Superior temporal gyrus (tissue), 1 donor: Measurements from ENCODE around the gene RTN1.
A peak's percentile ranks its signal among the peaks of the same experiment; 100 is the strongest.

Experiments used
- DNase-seq: peaks from one replicate; pipeline ENCODE4 v3.0.0-alpha.2; 2016; ENCODE audit errors: extremely low spot score

The RTN1 gene, protein sequence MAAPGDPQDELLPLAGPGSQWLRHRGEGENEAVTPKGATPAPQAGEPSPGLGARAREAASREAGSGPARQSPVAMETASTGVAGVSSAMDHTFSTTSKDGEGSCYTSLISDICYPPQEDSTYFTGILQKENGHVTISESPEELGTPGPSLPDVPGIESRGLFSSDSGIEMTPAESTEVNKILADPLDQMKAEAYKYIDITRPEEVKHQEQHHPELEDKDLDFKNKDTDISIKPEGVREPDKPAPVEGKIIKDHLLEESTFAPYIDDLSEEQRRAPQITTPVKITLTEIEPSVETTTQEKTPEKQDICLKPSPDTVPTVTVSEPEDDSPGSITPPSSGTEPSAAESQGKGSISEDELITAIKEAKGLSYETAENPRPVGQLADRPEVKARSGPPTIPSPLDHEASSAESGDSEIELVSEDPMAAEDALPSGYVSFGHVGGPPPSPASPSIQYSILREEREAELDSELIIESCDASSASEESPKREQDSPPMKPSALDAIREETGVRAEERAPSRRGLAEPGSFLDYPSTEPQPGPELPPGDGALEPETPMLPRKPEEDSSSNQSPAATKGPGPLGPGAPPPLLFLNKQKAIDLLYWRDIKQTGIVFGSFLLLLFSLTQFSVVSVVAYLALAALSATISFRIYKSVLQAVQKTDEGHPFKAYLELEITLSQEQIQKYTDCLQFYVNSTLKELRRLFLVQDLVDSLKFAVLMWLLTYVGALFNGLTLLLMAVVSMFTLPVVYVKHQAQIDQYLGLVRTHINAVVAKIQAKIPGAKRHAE

DNA sequence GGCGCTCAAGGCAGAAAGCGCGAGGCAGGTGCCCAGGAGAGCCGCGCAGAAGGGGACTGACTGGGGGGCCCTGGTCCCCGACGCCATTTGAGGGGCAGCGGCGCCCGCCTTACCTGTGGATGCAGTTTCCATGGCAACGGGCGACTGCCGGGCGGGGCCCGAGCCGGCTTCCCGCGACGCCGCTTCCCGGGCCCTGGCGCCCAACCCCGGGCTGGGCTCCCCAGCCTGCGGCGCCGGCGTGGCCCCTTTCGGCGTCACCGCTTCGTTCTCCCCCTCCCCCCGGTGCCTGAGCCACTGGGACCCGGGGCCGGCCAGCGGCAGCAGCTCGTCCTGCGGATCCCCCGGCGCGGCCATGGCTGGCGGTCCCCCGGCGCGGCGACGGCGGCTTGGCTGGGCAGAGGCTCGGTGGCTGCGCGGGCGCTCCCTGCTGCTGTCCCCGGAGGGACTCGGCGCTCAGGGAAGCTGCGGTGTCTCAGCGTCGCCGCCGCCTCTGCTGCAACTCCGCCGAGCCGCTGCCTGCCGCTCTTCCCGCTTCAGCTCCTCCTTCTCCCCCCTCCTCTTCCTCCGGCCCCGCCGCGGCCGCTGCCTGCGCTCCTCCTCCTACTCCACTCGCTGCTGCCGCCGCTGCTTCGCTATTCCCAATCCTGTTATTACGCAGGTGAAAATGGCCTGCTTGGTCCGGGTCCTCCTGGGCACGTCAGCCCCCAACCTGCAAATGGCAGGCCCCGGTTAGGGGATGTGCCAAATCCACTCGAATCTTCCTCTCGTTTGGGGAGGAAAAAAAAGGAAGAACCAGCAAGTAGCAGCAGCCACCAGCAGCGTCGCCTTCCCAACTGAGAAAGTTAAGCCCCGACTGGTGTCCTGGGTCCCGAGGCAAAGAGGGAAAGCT, at the start of gene RTN1:
RTN1 (minus strand) TSS at position 500 of the 889 bp plus-strand sequence; CDS start at position 354, 146 bp downstream.
- peak; percentile 76 for DNase-seq

DNA sequence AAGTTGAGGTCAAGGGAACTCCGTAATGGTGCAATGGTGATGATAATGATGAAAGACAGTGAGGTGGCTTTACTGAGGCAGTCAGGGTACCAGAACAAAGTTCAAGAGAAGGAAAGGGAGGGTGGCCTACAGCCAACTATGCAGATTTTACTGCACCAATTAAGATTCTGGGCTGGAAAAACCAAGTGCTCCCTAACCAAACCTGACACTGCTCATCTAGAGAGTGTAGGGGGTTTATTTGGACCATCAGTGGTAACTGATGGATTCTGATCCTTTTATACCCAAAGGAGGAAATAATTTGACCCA, 49.8 kb upstream of the RTN1 start:
- DNase-seq: peak; percentile 13

DNA sequence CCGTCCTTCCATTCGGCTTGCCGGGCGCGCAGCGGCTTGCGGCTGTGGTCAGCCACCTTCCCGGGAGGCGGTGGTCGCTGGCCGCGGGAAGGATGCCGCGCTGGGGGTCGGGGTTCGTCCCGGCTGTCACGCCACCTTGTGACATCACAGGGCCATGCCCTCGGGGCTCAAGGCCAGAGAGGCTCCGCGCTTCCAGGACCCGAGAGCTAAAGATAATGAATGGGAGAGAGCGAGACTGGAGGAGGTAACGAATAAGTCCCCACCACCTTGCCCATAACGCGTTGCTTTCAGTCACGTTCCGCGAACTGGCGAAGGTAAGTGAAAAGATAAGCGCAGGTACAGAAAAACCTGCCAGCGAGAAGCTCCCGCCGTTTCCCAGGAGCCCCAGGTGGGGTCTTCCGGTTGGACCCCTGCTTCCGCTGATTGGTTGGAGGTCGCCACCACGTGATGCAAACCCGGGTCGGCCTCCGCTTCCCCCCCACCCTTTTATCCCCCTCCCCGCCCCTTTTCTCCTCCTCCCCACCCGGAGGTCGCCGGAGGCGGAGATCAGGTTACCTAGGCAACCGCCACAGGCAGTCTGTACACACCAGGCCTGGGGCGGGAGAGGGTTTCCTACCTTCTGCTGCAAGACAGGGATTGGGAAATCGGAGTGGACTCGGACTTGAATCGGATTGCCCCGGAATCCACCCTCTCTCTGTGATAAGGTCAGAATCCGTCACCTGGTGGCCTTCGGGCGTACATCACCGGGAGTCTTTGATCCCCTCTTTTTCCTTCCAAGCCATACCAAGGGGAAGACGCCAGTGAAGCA, 49.2 kb upstream of the RTN1 start, which contains the start of gene LRRC9:
LRRC9 (plus strand) TSS at position 575 of the 808 bp plus-strand sequence.
- peak; percentile 18 for DNase-seq

DNA sequence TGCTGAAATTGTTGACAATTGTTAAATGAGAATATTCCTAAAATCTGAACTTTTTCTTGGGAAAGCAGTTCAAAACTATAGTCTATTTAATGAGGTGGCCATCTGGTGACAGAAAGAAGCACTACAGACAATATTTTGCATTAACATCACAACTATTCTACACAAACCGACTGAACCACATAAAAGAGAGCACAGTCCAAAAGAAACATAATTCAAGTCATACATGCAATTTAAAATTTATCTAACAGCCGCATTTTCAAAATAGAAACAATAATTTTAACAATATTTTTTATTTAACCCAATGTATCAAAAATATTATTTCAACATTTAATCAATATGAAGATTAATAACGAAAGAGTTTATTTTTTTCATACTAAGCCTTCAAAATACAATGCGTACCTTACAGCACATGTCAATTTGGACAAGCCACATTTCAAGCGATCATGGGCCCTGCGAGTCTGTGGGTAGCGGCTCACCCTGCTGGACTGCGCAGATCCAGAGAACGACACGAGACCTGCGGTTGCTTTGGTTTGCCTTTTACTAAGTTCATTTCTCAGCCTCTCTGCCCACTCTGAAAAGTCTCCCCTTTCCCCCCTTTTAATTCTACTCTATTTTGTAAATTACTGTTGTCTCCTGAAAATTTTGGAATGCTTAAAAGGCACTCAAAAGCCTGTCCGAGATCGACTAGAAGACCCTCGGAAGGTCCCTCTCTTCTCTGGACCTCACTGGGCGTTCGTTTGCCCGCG, 48.4 kb upstream of the RTN1 start:
- DNase-seq: peak; percentile 83

DNA sequence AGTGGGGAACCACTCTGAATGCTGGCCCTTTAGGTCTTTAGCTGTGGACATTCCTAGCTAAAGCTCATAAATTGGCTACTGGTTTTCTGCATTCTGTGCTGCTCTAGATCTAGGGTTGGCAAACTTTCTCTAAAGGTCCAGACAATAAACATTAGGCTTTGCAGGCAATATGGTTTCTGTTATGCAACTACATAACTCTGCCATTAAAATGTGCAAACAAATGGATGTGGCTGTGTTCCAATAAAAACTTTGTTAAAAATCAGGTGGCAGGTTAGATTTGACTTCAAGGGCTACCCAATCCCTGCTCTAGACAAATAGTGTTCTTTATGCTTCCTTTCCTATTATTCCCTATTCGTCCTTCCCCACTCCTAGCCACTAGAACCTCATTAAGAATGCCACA, 42.6 kb upstream of the RTN1 start:
- DNase-seq: no peak

DNA sequence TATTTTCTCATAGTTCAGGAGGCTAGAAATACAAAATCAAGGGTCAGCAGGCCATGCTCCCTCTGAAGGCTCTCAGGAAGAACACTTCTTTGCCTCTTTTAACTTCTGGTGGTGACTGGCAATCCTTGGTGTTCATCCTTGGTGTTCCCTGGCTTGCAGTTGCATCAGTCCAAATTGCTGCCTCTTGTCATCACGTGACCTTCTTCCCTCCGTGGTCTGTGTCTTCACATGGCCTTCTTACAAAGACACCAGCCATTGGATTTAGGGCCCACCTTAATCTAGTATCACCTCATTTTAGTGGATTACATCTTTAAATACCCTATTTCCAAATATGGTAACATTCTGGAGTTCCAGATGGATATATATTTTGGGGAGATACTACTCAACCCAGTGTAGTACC, 41.9 kb upstream of the RTN1 start:
- DNase-seq: no peak

DNA sequence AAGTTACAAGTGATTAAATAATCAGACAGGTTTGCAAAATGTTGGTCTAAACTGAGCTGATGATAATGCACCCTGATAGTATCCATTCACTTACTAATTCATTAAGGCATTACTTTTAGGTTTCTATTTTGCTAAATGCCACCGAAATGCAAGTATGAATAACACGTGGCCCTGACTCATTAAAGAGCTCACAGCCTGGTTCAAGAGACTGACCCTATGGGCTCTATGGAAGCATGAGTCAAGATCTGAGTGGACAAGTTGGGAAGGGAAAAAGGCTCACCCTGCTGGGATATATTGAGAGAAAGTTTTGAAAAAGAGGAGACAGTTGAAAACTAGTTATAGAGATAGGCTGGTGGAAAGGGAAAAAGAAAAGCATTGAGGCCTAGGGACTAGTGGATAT, 34.6 kb upstream of the RTN1 start:
- no peak for DNase-seq

DNA sequence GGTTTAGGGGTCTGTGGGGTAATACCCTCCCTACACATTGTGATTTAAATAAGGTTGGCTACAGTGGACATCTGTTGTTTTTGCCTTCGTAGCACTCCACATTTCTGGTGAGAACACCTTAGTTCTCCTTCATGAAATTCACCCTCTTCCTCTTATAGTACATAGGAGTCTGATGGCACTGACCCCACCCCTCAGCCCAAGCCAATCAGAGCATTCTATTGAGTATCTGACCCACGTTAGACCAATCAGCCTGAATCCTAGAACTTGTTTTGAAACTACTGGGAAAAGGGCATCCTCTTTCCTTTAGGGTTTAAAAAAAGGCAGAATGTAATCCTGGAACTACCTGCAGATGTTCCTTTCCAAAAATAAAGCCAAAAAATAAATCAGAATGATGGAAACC, 33.6 kb upstream of the RTN1 start:
- DNase-seq: no peak

DNA sequence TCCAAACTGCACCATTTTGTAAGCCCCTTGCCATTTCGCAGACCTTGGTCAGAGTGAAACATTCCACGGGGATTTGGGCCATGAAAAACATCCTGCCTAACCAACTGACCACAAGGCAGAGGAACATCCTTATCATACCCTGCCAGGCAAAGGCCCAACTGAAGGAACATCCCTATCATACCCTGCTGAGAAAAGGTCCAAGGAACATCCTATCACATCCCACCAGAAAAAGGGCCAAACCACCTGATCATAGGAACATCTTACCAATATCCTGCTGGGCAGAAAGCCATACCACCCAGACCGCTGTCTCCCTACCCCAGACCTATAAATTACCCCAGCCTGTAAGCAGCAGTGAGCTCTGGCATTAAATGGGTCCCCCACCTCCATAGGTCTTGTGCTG, 30.0 kb upstream of the RTN1 start:
- DNase-seq: no peak

DNA sequence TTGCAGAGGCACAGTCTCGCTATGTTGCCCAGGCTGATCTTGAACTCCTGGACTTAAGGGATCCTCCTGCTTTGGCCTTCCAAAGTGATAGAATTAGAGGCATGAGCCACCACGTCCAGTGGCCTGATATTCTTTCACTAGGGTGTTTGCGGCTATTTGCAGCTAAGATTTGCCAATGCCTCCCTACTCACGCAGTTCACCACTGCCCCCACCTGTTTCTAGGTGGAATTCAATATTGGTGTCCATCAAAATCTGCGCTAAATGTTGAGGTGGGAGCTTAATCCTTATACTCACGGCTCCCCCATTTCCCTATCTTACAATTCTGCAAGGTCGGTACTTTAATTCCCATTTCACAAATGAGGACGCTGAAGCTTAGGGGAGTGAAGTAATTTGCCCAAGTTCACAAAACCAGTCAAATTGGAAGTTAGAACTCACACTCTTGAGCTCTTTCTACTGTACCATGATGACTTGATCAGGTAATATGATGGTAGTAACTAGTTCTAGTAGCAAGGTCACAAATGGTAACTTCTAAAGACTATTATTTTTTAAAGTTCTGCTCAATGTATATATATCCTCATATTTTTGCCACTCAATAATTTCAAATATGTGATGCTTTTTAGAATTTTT, 27.3 kb upstream of the RTN1 start:
- DNase-seq: peak; percentile 68

DNA sequence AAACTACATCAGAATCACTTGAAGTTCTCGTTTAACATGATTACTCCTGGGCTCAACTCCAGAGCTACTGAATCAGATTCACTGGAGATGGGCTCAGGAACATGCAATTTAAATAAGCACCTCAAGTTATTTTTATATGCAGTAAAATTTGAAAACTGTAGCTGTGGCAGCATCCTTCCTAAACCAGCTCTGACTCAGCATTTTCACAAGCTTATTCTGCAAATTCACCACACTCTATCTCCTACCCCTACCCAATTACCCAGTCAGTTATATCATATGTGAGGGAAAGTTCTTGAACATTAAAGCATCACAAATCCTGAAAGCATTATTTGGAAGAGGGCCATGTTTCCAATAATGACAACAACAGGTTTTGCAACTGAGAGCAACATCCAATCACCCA, 25.1 kb upstream of the RTN1 start:
- DNase-seq: peak; percentile 37

DNA sequence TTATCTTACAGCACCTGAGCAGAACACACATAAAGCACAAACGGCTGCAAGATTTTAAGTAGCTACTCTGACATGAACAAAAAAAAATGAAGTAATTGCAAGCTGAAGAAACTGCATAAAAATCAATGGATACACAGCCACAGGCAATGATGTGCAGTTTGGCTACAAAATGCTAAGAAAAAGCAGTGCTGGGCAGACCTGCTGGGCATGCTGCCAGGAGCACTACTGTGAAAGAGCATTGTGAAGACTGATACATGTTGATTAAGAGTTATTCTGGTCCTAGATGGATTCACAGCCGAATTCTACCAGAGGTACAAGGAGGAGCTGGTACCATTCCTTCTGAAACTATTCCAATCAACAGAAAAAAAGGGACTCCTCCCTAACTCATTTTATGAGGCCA, 20.1 kb upstream of the RTN1 start:
- DNase-seq: no peak

DNA sequence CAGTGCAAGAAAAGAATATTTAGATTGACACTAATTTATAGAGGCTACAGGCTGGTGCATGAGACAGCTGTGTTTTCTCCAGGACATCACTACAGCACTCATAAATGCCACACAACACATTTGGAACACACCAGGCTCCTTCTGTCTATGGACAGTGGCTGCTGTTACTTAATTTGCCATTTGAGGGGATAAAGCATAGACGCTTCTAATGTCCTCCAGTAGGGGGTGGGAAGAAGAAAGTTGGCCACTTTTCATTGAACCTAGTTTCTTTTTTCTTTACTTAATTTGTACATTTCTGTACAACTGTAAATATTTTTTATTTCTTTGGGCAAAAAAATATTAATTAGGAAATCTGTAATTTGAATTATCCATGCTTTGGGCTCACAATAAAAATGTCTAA, 12.4 kb upstream of the RTN1 start:
- no peak for DNase-seq

DNA sequence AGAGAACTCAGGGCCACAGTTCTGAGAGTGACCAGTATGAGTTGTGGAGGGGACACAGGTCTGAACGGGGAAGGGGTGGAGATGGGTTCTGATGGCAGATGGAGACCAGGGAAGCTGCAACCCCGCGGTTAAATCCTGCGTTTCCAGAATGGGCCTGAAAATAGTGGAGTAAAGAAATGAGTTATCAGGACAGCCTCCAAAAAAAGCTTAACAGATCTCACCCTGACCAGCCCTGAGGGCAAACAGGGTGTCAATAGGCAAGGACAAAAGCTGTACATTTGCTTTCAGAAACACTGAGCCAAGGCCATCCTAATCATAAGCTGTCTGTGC, 555 bp upstream of the RTN1 start:
- peak; percentile 74 for DNase-seq

DNA sequence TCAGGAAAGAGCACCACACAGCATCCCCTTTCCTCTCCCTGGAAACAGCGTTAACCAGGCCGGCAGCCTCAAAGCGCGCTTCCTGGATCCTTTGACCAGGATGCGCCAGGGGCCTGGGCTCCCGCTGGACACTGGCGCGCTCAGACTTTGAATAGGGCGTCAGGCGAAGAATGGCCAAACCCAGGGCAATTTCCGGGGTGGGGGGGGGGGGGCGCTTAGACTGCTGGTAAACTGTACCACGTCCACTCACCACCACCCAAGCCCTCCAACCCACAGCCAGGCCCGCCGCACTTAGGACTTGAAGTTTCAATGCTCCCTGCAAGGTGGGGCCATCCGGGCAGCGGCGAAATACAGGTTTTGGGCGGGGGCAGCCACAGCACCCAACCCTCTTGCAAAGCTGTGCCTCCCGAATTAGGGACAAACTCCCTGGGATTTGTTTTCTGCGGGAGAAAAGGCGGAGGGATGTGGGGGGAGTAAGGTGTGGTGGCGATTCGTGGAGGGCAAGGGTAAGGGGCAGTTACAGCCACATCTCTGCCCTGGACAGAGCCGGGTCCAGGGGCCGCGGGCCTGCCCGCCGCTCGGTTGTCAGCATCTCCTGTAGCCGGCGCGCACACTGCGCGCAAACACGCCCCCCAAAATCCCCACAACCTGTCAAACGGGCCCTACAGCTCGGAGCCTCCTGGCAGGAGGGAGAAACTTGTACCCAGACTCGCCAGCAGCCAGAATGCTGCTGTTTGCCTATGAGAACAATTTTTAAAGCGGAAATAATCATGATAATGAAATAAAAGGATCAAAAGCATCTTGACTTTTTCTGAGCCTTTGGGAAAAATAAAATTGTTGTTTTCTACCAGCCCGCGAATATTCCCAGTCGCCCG, 958 bp downstream of the RTN1 start:
- peak; percentile 40 for DNase-seq

DNA sequence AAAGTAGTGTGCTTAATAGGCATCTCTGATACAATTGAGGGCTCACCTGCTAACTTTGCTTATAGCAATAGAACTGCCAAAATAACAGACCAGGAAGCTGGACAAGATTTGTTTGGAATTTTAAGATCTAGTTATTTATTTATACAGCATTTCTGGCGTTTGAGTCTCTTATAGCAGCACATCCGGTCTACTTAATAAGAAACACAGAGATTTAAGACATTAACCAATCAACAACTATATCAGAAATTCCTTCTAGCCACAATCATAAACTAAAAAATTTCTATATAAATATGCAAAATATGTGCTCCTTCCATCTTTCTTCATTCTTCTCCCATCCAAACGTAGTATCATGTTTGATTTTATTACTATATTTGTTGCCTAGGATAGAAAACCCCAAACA, 2.6 kb downstream of the RTN1 start:
- DNase-seq: no peak

DNA sequence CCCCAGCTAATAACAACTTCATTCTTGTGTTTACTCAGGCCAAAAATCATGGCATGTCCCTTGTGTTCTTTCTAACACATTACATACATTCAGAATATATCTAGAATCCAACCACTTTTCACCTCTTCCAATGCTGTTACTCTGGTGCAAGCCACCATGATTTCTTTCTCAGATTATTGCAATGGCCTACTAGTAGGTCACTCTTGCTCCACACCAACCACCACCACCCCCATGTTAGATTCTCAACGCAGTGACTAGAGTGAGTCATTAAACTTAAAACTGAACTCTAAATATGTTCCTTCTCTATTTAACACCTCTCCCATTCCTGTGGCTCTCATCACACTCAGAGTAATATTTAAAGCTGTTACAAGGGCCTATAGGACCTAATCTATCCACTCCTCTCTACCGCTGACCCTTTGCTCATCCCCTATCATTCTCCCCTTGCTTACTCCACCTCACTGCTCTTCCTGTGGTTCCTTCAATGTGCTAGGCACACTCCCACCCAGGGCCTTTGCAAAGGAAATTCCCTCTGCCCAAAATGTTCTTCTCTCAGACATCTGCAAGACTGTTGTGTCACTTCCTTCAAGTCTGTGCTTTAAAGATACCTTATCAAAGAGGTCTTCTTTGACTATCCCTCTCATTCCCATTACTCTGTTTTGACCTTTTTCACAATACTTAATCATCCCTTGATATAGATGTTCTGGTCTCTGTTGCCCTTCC, 6.6 kb downstream of the RTN1 start:
- DNase-seq: no peak

DNA sequence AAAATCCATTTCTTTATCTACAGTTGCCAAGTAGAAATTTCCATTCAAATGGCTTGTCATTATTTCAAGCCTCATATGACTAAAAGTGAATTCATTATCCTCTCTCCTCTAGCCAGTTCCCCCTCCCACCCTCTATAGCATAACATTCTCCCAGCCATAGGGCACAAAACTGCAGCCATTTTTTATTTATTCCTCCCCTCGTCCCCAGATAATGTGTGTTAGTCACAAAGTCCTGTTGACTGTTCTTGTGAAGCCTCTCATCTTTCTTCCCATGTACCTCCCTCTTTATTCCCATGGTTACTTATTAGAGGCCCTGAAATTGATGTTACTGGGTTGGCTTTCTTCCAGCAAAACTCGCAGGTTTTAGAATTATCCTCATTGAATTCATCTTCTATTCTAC, 13.2 kb downstream of the RTN1 start:
- DNase-seq: no peak

DNA sequence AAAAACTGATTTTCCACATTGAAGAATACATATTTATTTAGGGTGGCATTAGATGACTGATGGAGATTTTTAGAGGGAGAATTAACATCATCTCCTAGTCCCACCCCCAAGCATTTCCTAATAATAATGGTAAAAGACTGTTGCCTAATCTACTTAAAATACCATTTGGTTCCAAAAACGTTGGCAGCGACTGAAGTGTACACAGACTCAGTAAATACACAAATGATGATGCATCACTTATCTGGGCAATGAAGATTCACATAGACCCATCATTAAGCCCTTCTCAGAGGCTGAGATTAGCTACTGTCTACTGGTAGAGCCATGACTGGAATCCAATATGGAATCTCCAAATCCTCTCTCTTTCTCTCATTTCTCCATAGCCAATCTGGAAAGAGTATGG, 18.2 kb downstream of the RTN1 start:
- DNase-seq: no peak
